Aorta (tissue), 5 donors: ENCODE data around the gene ZNF467. TPM values are rescaled to one million over a fixed set of nuclear protein-coding genes. Genes with fewer than 3 reads are reported as not detected.
A peak's percentile ranks its signal among the peaks of the same experiment; 100 is the strongest.

ENCODE experiments used
- ATAC-seq: fragments of 200-7000 bp; cut with Tn5 transposase; one replicate; pipeline ENCODE4 v1.9.1; 2022; ENCODE audit warnings: moderate library complexity; ENCODE audit not compliant: low FRiP score
- DNase-seq, 2 donors: peaks; one replicate each; pipeline ENCODE4 v3.0.0-alpha.2; 2020
- H3K27ac ChIP-seq, 2 donors: one replicate each; pipeline ENCODE4 v1.5.1; 2013; ENCODE audit warnings: low read length in 2 of 2, mild to moderate bottlenecking in 2 of 2, moderate library complexity in 2 of 2, control low read depth in 1 of 2, inconsistent platforms in 1 of 2, low read depth in 1 of 2
- H3K27me3 ChIP-seq, 2 donors: one replicate each; pipeline ENCODE4 v1.6.1; 2013; ENCODE audit warnings: control low read depth in 1 of 2, low read length in 1 of 2, mild to moderate bottlenecking in 1 of 2, moderate library complexity in 1 of 2; ENCODE audit not compliant: insufficient read depth in 2 of 2, control insufficient read depth in 1 of 2
- H3K36me3 ChIP-seq, 2 donors: one replicate each; pipeline ENCODE4 v1.6.1; 2013; ENCODE audit warnings: control low read depth in 1 of 2, low read length in 1 of 2, mild to moderate bottlenecking in 1 of 2; ENCODE audit not compliant: insufficient read depth in 2 of 2, control insufficient read depth in 1 of 2
- H3K4me1 ChIP-seq, 2 donors: one replicate each; pipeline ENCODE4 v1.6.1; 2013; ENCODE audit warnings: low read length in 2 of 2, control low read depth in 1 of 2, mild to moderate bottlenecking in 1 of 2, moderate library complexity in 1 of 2; ENCODE audit not compliant: insufficient read depth in 2 of 2, control insufficient read depth in 1 of 2
- H3K4me3 ChIP-seq, 2 donors: one replicate each; pipeline ENCODE4 v1.5.1; 2013; ENCODE audit warnings: low read length in 2 of 2, control low read depth in 1 of 2, mild to moderate bottlenecking in 1 of 2
- H3K9me3 ChIP-seq: one replicate; pipeline ENCODE4 v1.6.1; 2013; ENCODE audit warnings: mild to moderate bottlenecking, low read length; ENCODE audit not compliant: control insufficient read depth
- WGBS, 2 donors: extraction: QIAGEN DNeasy Blood & Tissue Kit; methylation state at CpG; one replicate each; pipeline ENCODE4 v1.1.7; 2013; 5-methylcytosine and 5-hydroxymethylcytosine counted together
- intact Hi-C, 2 donors: fragments of 100-400 bp; cut with DNase I; formaldehyde crosslinking; loops; one replicate each; pipeline versions ENCODE4 v1.14.2 to v1.15.0; 2022
- polyA plus RNA-seq, 2 donors: library from polyadenylated mRNA; stranded (reverse); fragments of 200-250 nt; gene quantifications; one replicate each; pipeline ENCODE4 v1.2.3, GENCODE V29; 2013
- total RNA-seq, 2 donors: library from RNA; stranded (reverse); fragmentation: NEBNext Ultra II Directional; extraction: Animal tissue kit (Norgen Biotek cat#: 25700); gene quantifications; one replicate each; pipeline ENCODE4 v1.2.1, GENCODE V29; 2021
- donor health status: healthy with polysubstance abuse.
- donor health status: Bipolar disorder and iron deficiency.
- donor health status: DM: no; HTN: no; CAD: no.
- donor health status: DM: no; HTN: no; CAD: no.
- donor health status: DM: yes; HTN: yes; CAD: no.

ZNF467 gene
- total and polyA plus RNA-seq, 4 donors = 2.1 to 18.5 (median 9.5) TPM

DNA sequence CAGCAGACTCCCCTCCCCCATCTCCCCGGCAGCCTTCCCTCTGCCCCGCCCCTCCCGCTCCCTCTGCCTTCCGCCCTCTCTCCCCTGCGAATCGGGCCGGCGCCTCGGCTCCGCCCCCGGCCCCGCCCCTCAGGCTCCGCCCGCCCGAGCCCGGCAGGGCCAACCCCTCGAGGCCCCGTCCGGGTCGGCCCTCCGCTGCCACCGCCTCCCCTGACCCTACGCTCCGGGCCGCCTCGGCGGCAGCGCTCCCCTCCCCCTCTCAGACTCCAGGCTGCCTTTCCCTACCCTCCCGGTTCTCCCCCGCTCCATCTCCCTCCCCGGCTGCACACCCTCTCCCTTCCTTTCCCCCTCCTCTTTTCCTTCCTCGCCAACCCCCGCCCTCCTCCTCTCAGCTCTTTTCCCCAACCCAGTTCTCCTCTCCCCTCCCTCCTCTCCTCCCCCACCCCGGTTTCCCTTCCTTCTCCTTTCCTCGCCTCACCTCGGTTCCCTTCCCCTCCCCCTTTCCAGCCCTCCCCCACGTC, 1.6 kb downstream of the ZNF467 start:
- no peaks in the 10 kb centered on the region for H3K27me3 ChIP-seq
- H3K36me3 ChIP-seq = no peaks in the 10 kb centered on the region
- ATAC-seq = peak; percentile 95
- intact Hi-C loops = loop anchor here (2.0 to 5.0 kb wide), 4 partner anchors 54 to 101 kb away; partner anchors contain the start of genes ZNF862 (in 2 of the 2) and ATP6V0E2 (in 1 of the 2)
- H3K27ac ChIP-seq = no peak overlapping the region
- peak overlapping the region; percentile 56 to 71 for H3K4me3 ChIP-seq
- DNase-seq = peak; percentile 95 to 96
- H3K4me1 ChIP-seq = no peaks in the 10 kb centered on the region
- H3K9me3 ChIP-seq = no peaks in the 10 kb centered on the region
- 1 to 2% methylated on average over 15 to 37 of the region's 37 CpGs for WGBS, 2 donors

GRCh38 chr7:149770728-149771636, 2.4 kb downstream of the ZNF467 start:
- ATAC-seq = peak; percentile 1
- Histone ChIP-seq H3K27ac (no peak overlapping the region), H3K27me3 (no peaks in the 10 kb centered on the region), H3K9me3 (no peaks in the 10 kb centered on the region), H3K4me1 (no peaks in the 10 kb centered on the region), H3K4me3 (peak overlapping the region in 1 of 2 donors; percentile 18), H3K36me3 (no peaks in the 10 kb centered on the region)
- WGBS, 2 donors = 44 to 49% methylated on average over 15 to 16 of the region's 16 CpGs
- intact Hi-C loops = loop anchor here (2.0 to 5.0 kb wide), 3 partner anchors 54 to 68 kb away; partner anchors contain the start of gene ZNF862 (in 2 of the 2)
- DNase-seq = no peak

- H3K27me3 ChIP-seq = no peaks in the 10 kb centered on the region
- intact Hi-C loops = loop anchor here (2.0 to 5.0 kb wide), 3 partner anchors 53 to 69 kb away; partner anchors contain the start of gene ZNF862 (in 2 of the 2)
- WGBS, 2 donors = 95 to 99% methylated on average over 2 of the region's 2 CpGs
- H3K36me3 ChIP-seq = no peaks in the 10 kb centered on the region
- H3K9me3 ChIP-seq = no peaks in the 10 kb centered on the region
- H3K4me3 ChIP-seq = no peak overlapping the region
- ATAC-seq (no peak), DNase-seq (no peak)
- no peaks in the 10 kb centered on the region for H3K4me1 ChIP-seq
- no peak overlapping the region for H3K27ac ChIP-seq
Measured at GRCh38 chr7:149769915-149770314, 3.5 kb downstream of the ZNF467 start.

- no peak overlapping the region for H3K4me3 ChIP-seq
- no peak overlapping the region for H3K27ac ChIP-seq
- H3K36me3 ChIP-seq = no peaks in the 10 kb centered on the region
- WGBS, 2 donors = 96 to 98% methylated on average over 7 of the region's 7 CpGs
- no peak for ATAC-seq
- DNase-seq = no peak
- no peaks in the 10 kb centered on the region for H3K27me3 ChIP-seq
- no peaks in the 10 kb centered on the region for H3K4me1 ChIP-seq
- H3K9me3 ChIP-seq = no peaks in the 10 kb centered on the region
- intact Hi-C loops = no loop called here
Measured at GRCh38 chr7:149768931-149769330, 4.5 kb downstream of the ZNF467 start.

DNA sequence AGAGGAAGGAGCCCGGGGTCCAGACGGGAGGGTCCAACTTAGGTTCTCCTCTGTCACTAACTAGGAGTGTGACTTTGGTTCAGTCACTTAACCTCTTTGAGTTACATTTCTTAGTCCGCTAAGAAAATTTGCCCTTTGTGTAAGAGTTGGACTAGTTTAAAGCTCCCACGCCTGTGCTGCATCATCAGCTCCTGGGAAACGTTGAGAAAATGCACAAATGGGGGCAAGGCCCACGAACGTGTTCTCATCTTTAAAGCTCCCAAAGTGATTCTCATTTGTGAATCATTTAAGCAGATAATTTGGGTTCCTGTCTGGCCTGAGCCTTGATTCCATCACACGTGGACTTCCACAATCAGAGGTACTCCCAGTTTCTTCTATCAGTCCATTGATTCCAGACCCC, 6.3 kb downstream of the ZNF467 start:
- H3K9me3 ChIP-seq = no peaks in the 10 kb centered on the region
- no peaks in the 10 kb centered on the region for H3K4me1 ChIP-seq
- H3K27ac ChIP-seq = no peak overlapping the region
- no peaks in the 10 kb centered on the region for H3K27me3 ChIP-seq
- ATAC-seq (no peak), DNase-seq (no peak)
- 91 to 93% methylated on average over 8 of the region's 8 CpGs for WGBS, 2 donors
- H3K4me3 ChIP-seq = no peak overlapping the region
- intact Hi-C loops = no loop called here
- no peaks in the 10 kb centered on the region for H3K36me3 ChIP-seq

- H3K4me3 ChIP-seq = no peak overlapping the region
- no peaks in the 10 kb centered on the region for H3K4me1 ChIP-seq
- H3K36me3 ChIP-seq = no peaks in the 10 kb centered on the region
- no peaks in the 10 kb centered on the region for H3K9me3 ChIP-seq
- no peaks in the 10 kb centered on the region for H3K27me3 ChIP-seq
- DNase-seq = no peak
- 81 to 87% methylated on average over 17 to 18 of the region's 18 CpGs for WGBS, 2 donors
- no peak overlapping the region for H3K27ac ChIP-seq
- intact Hi-C loops = no loop called here
- ATAC-seq = no peak
Measured at GRCh38 chr7:149766135-149766675, 7.2 kb downstream of the ZNF467 start.

DNA sequence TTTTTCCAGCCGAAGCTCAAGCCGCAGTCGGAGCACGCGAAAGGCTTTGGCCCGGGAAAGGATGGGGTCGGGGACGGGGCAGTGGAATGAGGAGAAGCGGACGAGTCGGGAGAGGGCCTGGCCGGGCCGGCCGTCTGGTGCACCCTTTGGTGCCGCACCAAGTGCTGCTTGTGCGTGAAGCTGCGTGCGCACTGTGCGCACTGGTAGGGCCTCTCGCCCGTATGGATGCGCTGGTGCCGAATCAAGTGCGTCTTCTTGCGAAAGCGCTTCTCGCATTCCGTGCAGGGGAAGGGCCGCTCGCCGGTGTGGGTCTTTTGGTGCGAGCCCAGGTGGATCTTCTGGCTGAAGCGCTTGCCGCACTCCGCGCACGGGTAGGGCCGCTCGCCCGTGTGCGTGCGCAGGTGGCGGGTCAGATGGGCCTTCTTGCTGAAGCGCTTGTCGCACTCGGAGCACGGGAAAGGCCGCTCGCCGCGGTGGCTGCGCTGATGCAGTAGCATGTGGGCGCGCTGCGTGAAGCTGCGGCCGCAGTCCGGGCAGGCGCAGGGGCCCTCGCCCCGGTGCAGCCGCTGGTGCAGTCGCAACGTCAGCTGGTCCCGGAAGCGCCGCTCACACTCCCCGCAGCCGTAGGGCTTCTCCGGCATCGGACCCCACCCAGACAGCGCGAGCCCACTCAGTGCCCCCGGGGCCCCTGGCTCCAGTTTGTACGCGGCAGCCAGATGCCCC, 7.8 kb downstream of the ZNF467 start:
- H3K36me3 ChIP-seq = no peaks in the 10 kb centered on the region

More for the DNA sequence above, 7.8 kb downstream of the ZNF467 start:
- Histone ChIP-seq H3K9me3 (no peaks in the 10 kb centered on the region), H3K4me1 (no peaks in the 10 kb centered on the region), H3K27me3 (no peaks in the 10 kb centered on the region), H3K4me3 (no peak overlapping the region), H3K27ac (no peak overlapping the region)
- 70 to 78% methylated on average over 74 to 76 of the region's 76 CpGs for WGBS, 2 donors
- ATAC-seq (no peak), DNase-seq (no peak)
- intact Hi-C loops = no loop called here
